ENCODE results near the gene SLC26A8.

The SLC26A8 gene

GRCh38 chr6:35896228-35896627 lies 128.2 kb downstream of the SLC26A8 start:
- Histone ChIP-seq H3K4me1 (ENCODE audit: control insufficient read depth in 1 of 2, insufficient read depth in 2 of 2, low read length in 2 of 2) (peaks cover 12 to 19% of the 10 kb centered on the region in 2 experiments), H3K27ac (ENCODE audit: low read depth, low read length) (peak overlapping the region; percentile 74), H4K8ac (ENCODE audit: low read depth, low read length) (peak overlapping the region; percentile 22), H2BK120ac (ENCODE audit: insufficient read depth, low read length, poor library complexity) (peak overlapping the region; percentile 70), H2BK12ac (ENCODE audit: low read length) (peak overlapping the region; percentile 75), H3K4ac (ENCODE audit: low read depth, low read length) (peak overlapping the region; percentile 67), H2AFZ (ENCODE audit: insufficient read depth, low read length, poor library complexity) (no peak overlapping the region), H3K79me1 (ENCODE audit: low read length) (peaks cover 5% of the 10 kb centered on the region), H2BK5ac (ENCODE audit: low read depth, low read length, poor library complexity) (peak overlapping the region; percentile 64), H4K12ac (ENCODE audit: low read depth, low read length) (peak overlapping the region; percentile 87), H3K9me3 (ENCODE audit: insufficient read depth, low read depth, low read length) (no peaks in the 10 kb centered on the region), H2AK5ac (ENCODE audit: low read length) (peak overlapping the region; percentile 64), H3K23ac (ENCODE audit: low read length) (no peak overlapping the region), H3K27me3 (ENCODE audit: insufficient read depth, low read length) (no peaks in the 10 kb centered on the region), H3K14ac (ENCODE audit: low read length) (no peak overlapping the region), H3K36me3 (ENCODE audit: control insufficient read depth in 1 of 2, insufficient read depth in 2 of 2, low read length in 2 of 2) (peaks cover 2% of the 10 kb centered on the region in 2 experiments), H3K18ac (ENCODE audit: low read length) (peak overlapping the region; percentile 92), H4K91ac (ENCODE audit: low read depth, low read length) (peak overlapping the region; percentile 97), H3K4me3 (ENCODE audit: low read depth, low read length) (no peak overlapping the region), H3K4me2 (ENCODE audit: low read length) (no peak overlapping the region), H3K79me2 (ENCODE audit: control insufficient read depth, insufficient read depth, low read length, poor library complexity) (peaks cover 3% of the 10 kb centered on the region), H3K9ac (ENCODE audit: low read length) (no peak overlapping the region)
- WGBS (ENCODE audit: extremely low coverage, insufficient coverage, insufficient read length), result no CpG with 5 or more reads among the region's 1 CpG
- DNase-seq, result no peak

DNA sequence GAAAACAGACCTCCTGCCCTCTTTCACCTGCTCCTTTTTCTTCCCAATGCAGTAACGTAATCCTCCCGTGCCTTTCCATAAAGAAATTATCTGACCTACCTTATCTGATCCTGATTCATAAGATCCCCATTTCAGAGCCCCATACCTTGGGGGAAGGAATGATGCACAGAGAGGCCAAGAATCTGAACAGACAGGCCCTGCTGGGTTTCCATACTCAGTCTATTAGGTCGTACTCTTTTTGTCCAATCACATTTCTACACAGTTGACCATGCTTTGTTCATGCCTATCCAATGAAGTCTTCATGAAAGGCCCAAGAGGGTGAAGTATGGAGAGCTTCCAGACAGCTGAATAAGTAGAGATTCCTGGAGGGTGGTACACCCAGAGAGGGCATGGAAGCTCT lies 128.9 kb downstream of the SLC26A8 start:
- H2BK120ac ChIP-seq (ENCODE audit: insufficient read depth, low read length, poor library complexity), result peak overlapping the region; percentile 70
- no peaks in the 10 kb centered on the region for H3K27me3 ChIP-seq (ENCODE audit: insufficient read depth, low read length)
- H3K4me1 ChIP-seq (ENCODE audit: control insufficient read depth in 1 of 2, insufficient read depth in 2 of 2, low read length in 2 of 2), result peaks cover 12 to 19% of the 10 kb centered on the region in 2 experiments
- H2AK5ac ChIP-seq (ENCODE audit: low read length), result no peak overlapping the region
- H2AFZ ChIP-seq (ENCODE audit: insufficient read depth, low read length, poor library complexity), result no peak overlapping the region
- H3K23ac ChIP-seq (ENCODE audit: low read length), result no peak overlapping the region
- peak; percentile 97 to 99 for DNase-seq
- peak overlapping the region; percentile 97 for H4K91ac ChIP-seq (ENCODE audit: low read depth, low read length)
- H3K18ac ChIP-seq (ENCODE audit: low read length), result no peak overlapping the region
- H3K79me1 ChIP-seq (ENCODE audit: low read length), result peaks cover 5% of the 10 kb centered on the region
- no peak overlapping the region for H3K4me3 ChIP-seq (ENCODE audit: low read depth, low read length)
- H4K8ac ChIP-seq (ENCODE audit: low read depth, low read length), result peak overlapping the region; percentile 29
- H3K36me3 ChIP-seq (ENCODE audit: control insufficient read depth in 1 of 2, insufficient read depth in 2 of 2, low read length in 2 of 2), result peaks cover 2% of the 10 kb centered on the region in 2 experiments
- H3K79me2 ChIP-seq (ENCODE audit: control insufficient read depth, insufficient read depth, low read length, poor library complexity), result peaks cover 3% of the 10 kb centered on the region
- peak overlapping the region; percentile 74 for H3K27ac ChIP-seq (ENCODE audit: low read depth, low read length)
- H2BK12ac ChIP-seq (ENCODE audit: low read length), result no peak overlapping the region
- peak overlapping the region; percentile 88 for H2BK5ac ChIP-seq (ENCODE audit: low read depth, low read length, poor library complexity)
- no peak overlapping the region for H3K4ac ChIP-seq (ENCODE audit: low read depth, low read length)
- peak overlapping the region; percentile 5 for H3K4me2 ChIP-seq (ENCODE audit: low read length)
- no peak overlapping the region for H3K9ac ChIP-seq (ENCODE audit: low read length)
- no peak overlapping the region for H4K12ac ChIP-seq (ENCODE audit: low read depth, low read length)
- no CpG with 5 or more reads among the region's 3 CpGs for WGBS (ENCODE audit: extremely low coverage, insufficient coverage, insufficient read length)
- no peaks in the 10 kb centered on the region for H3K9me3 ChIP-seq (ENCODE audit: insufficient read depth, low read depth, low read length)
- H3K14ac ChIP-seq (ENCODE audit: low read length), result peak overlapping the region; percentile 17

DNA sequence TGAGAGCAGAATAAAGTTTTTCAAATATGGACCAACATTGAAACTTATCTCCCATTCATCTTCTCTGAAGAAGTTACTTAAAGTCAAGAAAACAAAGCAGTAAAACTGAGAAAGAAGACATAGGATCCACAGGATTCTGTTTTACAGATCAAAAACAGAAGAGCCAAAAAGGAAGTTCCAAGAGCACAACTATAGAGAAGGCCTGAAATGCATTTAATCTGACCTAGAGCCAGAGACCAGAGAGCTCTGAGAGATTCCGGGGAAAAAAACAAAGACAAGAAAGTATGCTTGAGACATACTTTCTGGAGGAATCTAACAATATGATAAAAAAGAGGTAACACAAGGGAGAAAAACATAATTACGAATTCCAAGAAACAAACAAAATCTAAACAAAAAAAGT lies 129.7 kb downstream of the SLC26A8 start:
- no peaks in the 10 kb centered on the region for H3K27me3 ChIP-seq (ENCODE audit: insufficient read depth, low read length)
- no peak overlapping the region for H3K9ac ChIP-seq (ENCODE audit: low read length)
- no peak overlapping the region for H4K91ac ChIP-seq (ENCODE audit: low read depth, low read length)
- no peak overlapping the region for H3K4me2 ChIP-seq (ENCODE audit: low read length)
- H3K4ac ChIP-seq (ENCODE audit: low read depth, low read length), result no peak overlapping the region
- H3K9me3 ChIP-seq (ENCODE audit: insufficient read depth, low read depth, low read length), result no peaks in the 10 kb centered on the region
- H2BK12ac ChIP-seq (ENCODE audit: low read length), result no peak overlapping the region
- peaks cover 12 to 19% of the 10 kb centered on the region in 2 experiments for H3K4me1 ChIP-seq (ENCODE audit: control insufficient read depth in 1 of 2, insufficient read depth in 2 of 2, low read length in 2 of 2)
- no peak overlapping the region for H3K14ac ChIP-seq (ENCODE audit: low read length)
- H2BK5ac ChIP-seq (ENCODE audit: low read depth, low read length, poor library complexity), result no peak overlapping the region
- DNase-seq, result peak in 1 of 2 donors; percentile 53
- no peak overlapping the region for H2AFZ ChIP-seq (ENCODE audit: insufficient read depth, low read length, poor library complexity)
- H3K23ac ChIP-seq (ENCODE audit: low read length), result no peak overlapping the region
- no CpG with 5 or more reads among the region's 2 CpGs for WGBS (ENCODE audit: extremely low coverage, insufficient coverage, insufficient read length)
- no peak overlapping the region for H2AK5ac ChIP-seq (ENCODE audit: low read length)
- H4K8ac ChIP-seq (ENCODE audit: low read depth, low read length), result no peak overlapping the region
- H3K79me1 ChIP-seq (ENCODE audit: low read length), result peaks cover 5% of the 10 kb centered on the region
- H3K27ac ChIP-seq (ENCODE audit: low read depth, low read length), result peak overlapping the region; percentile 54
- no peak overlapping the region for H3K4me3 ChIP-seq (ENCODE audit: low read depth, low read length)
- no peak overlapping the region for H3K18ac ChIP-seq (ENCODE audit: low read length)
- peaks cover 3% of the 10 kb centered on the region for H3K79me2 ChIP-seq (ENCODE audit: control insufficient read depth, insufficient read depth, low read length, poor library complexity)
- H4K12ac ChIP-seq (ENCODE audit: low read depth, low read length), result no peak overlapping the region
- no peak overlapping the region for H2BK120ac ChIP-seq (ENCODE audit: insufficient read depth, low read length, poor library complexity)
- H3K36me3 ChIP-seq (ENCODE audit: control insufficient read depth in 1 of 2, insufficient read depth in 2 of 2, low read length in 2 of 2), result peaks cover 0 to 2% of the 10 kb centered on the region in 2 experiments

Measured in trophoblast cell (in vitro differentiated cells and primary cell).